GM15510 (cell line): ENCODE data around the gene APOB.

ENCODE experiments used
- POLR2A ChIP-seq: IDR thresholded peaks from 3 replicates; pipeline ENCODE4 v1.6.1; 2011; ENCODE audit warnings: borderline replicate concordance; ENCODE audit not compliant: insufficient read length; ENCODE audit errors: extremely low read depth

APOB gene

GRCh38 chr2:21018290-21018689, 25.6 kb downstream of the APOB start:
- no peak for TF ChIP-seq POLR2A

GRCh38 chr2:21017748-21018276, 26.1 kb downstream of the APOB start:
- TF ChIP-seq POLR2A, result no peak

- TF ChIP-seq POLR2A, result no peak
These were observed 28.6 kb downstream of the APOB start for GRCh38 chr2:21015281-21015645.

DNA sequence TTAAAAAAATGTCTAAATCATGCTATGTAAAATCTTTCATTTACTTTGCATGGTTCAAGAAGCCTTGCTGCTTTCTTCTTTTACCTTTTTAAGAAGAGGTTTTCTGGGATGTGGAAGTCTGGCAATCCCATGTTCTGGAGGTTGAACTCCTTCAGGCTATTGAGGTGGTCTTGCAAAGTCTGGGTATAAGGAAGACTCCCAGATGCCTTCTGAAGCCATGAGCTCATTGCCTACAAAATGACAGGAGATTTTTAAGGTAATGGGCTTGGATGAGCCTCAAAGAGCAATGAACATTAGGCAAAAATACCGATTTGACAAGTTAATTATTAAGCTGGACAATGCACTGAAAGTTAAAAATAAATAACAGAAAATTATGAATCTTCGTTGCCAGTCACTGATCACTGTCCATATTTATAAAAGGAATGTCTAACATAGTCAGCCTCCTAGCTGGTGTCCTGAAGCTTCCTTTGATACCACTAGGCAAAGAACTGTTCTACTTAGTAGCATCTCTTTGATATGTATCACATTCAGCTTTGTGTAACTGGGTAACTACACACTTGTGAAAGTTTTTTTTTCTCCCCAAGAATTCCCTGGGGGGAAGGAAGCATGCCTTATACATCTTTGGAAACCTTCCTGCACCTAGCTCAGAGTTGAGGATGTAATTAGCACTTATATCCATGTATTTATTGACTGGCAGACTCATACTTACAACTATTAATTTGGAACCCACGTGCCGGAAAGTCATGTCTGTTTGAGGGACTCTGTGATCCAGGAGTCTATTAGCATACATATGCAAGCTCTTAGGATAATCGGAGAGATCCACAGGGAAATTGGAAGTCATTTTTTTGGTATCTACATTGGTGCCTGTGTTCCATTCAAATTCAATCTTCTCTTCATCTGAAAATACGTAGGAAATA, 29.3 kb downstream of the APOB start:
- no peak for TF ChIP-seq POLR2A

DNA sequence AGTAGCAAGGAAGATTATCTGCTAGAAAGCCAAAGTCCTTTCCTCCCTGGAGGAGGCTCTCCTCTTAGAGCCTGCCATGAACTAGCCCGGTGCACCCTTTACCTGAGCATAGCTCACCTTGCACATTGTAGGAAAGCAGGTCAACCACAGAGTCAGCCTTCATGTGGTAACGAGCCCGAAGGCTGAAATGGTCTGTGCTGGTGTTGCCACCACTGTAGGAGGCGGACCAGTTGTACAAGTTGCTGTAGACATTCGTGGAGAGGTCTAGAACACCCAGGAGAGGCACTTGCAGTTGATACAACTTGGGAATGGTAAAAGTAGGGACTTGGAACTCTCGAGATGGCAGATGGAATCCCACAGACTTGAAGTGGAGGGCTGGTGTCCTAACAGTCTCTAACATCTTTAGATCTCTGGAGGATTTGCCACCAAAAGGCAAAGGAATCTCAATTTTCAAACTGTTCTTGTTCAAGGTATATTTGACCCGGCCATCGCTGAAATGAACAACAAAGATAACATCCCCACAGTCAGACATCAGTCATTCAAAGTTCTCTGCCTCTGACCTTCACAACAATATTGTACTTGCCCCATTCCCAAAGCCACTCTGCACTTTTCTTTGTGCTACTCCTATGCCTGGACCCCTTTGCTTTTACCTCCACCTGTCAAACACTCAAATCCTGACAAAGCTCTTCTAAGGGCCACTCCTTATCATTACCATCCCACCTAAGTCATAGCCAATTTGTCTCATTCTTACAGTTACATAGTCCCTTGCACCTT, 30.6 kb downstream of the APOB start:
- no peak for TF ChIP-seq POLR2A

GRCh38 chr2:21012557-21012937, 31.3 kb downstream of the APOB start:
- TF ChIP-seq POLR2A, result no peak

GRCh38 chr2:21011876-21012556, 31.9 kb downstream of the APOB start:
- no peak for TF ChIP-seq POLR2A

- TF ChIP-seq POLR2A, result no peak
These were observed 32.4 kb downstream of the APOB start for GRCh38 chr2:21011453-21011852.

DNA sequence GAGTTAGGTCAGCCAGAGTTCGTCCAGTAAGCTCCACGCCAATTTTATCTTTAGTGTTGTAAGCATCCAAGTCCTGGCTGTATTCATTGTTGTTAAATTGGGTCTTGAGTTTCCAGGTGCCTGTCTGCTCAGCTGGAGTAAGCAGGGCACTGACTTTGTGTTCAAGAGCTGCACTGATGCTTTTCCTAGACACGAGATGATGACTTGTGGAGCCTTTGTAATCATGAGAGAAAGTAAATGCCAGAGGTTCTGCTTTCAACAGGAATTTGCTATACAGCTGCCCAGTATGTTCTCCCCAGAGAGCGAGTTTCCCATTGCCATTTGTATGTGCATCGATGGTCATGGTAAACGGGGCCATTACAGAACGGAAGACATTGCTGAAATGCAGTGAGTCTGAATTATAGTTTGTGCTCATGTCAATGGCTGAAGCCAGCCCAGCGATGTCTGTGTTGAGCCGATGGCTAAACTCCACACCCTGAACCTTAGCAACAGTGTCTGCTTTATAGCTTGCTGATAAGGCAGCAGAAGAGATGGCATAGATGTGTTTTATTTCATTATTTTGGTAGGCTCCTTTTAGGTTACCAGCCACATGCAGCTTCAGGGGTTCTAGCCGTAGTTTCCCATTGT, 32.9 kb downstream of the APOB start:
- TF ChIP-seq POLR2A, result no peak

DNA sequence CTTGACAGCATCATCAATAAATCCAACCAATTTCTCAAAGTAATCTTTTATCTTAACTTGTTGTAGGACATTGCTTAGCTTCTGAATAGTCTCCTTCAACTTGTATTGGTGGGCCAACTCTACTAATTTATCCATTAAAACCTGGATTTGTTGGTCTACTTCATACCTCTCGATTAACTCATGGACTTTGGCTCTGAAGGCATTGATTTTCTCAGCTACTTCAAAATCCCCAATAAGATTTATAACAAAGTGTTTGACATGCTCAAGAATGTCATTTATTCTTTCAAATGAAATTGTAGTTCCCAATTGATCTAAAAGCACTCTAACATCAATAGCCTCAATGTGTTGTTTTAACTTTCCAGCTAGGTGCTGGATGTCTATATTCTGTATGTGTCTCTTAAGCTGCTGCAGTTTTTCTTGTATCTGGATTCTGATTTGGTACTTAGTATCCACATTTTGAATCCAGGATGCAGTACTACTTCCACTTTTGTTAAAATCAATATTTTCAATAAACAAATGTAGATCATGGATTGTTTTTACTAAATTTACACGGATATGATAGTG, 34.1 kb downstream of the APOB start:
- no peak for TF ChIP-seq POLR2A

DNA sequence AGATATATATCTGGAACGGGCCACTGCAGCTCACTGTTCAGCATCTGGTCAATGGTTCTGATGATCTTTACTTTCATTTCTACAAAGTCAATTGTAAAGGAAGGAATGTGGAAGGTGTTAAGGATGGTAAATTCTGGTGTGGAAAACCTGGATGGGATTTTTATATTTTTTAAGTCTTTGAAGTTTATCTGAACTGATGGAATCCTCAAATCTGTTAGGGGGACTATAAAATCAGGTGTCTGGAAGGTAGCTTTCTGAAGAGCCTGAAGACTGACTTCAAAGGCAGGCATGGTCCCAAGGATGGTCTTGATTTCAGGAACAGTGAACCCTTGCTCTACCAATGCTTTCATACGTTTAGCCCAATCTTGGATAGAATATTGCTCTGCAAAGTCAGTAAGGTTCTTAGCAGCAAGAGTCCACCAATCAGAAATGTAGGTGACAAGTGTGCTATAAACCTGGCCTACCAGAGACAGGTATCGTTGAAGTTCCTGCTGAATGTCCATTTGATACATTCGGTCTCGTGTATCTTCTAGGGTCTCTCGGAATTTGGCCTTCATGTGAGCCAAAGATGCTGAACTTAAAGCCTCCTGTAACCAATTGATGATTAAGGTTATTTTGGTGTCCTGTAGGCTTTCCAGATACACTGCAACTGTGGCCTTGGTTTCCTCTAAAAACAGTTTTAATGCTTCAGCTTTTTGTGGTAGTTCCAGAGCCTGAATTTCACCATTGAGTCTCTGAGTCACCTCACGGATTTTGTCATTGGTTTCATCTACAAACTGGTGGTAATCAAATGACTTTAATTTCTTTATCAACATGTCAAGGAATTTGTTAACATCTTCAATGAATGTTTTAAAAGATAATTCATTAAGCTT, 34.8 kb downstream of the APOB start:
- TF ChIP-seq POLR2A, result no peak

DNA sequence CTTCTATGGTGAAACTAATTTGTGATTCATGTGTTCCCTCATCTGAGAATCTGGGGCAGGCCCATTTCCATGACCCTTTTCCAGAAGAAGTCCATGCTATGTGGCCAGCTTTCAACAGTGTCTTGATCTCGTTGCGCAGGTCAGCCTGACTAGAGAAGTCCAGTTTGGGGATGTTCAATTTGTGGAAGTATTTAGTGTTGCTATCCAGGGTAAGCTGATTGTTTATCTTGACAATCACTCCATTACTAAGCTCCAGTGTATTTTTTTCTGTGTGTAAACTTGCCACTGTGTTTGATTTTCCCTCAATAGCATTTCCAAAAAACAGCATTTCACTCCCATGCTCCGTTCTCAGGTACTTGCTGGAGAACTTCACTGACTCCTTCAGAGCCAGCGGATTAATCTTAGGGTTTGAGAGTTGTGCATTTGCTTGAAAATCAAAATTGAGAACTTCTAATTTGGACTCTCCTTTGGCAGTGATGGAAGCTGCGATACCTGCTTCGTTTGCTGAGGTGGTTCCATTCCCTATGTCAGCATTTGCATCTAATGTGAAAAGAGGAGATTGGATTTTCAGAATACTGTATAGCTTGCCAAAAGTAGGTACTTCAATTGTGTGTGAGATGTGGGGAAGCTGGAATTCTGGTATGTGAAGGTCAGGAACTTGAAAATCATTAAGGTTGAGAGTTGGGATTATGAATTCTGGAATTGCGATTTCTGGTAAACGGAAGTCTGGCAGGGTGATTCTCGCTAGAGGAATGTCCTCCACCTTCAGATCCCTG, 35.7 kb downstream of the APOB start:
- TF ChIP-seq POLR2A, result no peak

DNA sequence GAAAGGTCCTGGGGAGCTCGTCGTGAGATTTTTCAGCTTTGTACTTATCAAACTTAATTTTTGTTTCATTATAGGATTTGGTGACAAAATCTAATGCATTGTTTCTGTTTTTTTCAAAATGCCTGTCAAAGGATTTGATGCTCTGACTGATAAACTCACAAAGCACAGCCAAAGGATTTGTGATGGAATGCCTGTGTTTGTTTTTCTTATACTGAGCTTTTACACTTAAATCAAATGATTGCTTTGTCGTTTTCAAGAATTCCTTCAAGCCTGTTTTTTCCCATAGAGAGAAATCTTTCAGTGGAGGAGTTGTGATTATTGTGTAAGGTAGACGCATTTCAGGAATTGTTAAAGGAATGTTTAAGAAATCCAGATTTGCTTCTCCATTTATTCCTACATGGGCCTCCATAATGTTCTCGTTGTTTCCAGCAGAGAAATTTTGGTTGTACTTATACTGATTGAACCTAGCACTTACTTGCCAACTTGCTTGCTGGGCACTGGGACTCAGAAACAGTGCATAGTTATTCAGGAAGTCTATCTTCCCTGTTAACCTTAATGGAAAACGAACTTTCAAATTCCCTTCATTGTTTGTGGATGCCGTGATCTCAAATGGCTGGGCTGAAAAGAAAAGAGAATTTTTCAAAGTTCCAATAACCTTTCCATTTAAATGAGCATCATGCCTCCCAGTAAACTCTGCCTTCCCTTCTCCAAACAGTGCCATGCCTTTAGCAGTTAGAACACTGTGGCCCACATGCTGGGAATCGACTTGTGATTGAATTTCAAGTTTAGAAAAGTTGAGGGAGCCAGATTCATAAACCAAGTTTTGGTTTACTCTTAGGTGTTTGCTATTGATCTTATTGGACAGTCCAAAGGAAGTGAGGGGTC, 36.5 kb downstream of the APOB start:
- no peak for TF ChIP-seq POLR2A
